Panc1 (cell line): ENCODE measurements around the gene TMEM129. TPM values are rescaled to one million over a fixed set of nuclear protein-coding genes. Genes with fewer than 3 reads are reported as not detected.

ENCODE experiments used
- ATAC-seq: fragments of 200-7000 bp; cut with Tn5 transposase; 2 replicates; pipeline ENCODE4 v1.9.1; 2020; ENCODE audit warnings: mild to moderate bottlenecking, moderate library complexity
- BruUV-seq: library from RNA; stranded (reverse); fragments of 400-500 nt; replicated peaks from 2 replicates; lab custom pipeline; 2021; lab: Mats Ljungman, UMichigan
- CTCF ChIA-PET: fragments of 300-600 bp; sonication (Branson Sonifier 250); formaldehyde crosslinking; loops from one replicate; lab custom pipeline; 2022; ENCODE audit warnings: antibody characterized with exemption; lab: Charles Lee
- POLR2A ChIA-PET: fragments of 300-600 bp; sonication (Branson Sonifier 250); formaldehyde crosslinking; loops from one replicate; lab custom pipeline; 2022; ENCODE audit warnings: antibody characterized with exemption; lab: Charles Lee
- DNase-seq: peaks from one replicate; pipeline ENCODE4 v3.0.0-alpha.2; 2010; ENCODE audit warnings: low read depth, low spot score
- H3K27ac ChIP-seq: 2 replicates; pipeline ENCODE4 v1.5.1; 2011; ENCODE audit warnings: mild to moderate bottlenecking, low read length, inconsistent platforms
- H3K27me3 ChIP-seq: fragments of 200-500 bp; sonication (Bioruptor generic); 2 replicates; pipeline ENCODE4 v1.6.0; 2014; ENCODE audit warnings: low read length, inconsistent platforms; ENCODE audit not compliant: control insufficient read depth, insufficient read depth
- H3K36me3 ChIP-seq: fragments of 200-500 bp; sonication (Bioruptor generic); 2 replicates; pipeline ENCODE4 v1.5.1; 2014; ENCODE audit warnings: inconsistent platforms, mild to moderate bottlenecking, low read length, moderate library complexity; ENCODE audit not compliant: control insufficient read depth, insufficient read depth
- H3K4me1 ChIP-seq: 2 replicates; pipeline ENCODE4 v1.5.1; 2011; ENCODE audit warnings: inconsistent platforms, mild to moderate bottlenecking, low read length, moderate library complexity; ENCODE audit not compliant: control insufficient read depth, insufficient read depth
- H3K4me3 ChIP-seq, 2 experiments: 2 replicates each; pipeline ENCODE4 v1.5.1; 2011 to 2012; ENCODE audit warnings: low read depth in 2 of 2, low read length in 2 of 2, mild to moderate bottlenecking in 2 of 2, inconsistent platforms in 1 of 2, moderate library complexity in 1 of 2
- H3K9me3 ChIP-seq: fragments of 200-500 bp; sonication (Bioruptor generic); 2 replicates; pipeline ENCODE4 v1.5.1; 2014; ENCODE audit warnings: low read depth, mild to moderate bottlenecking, inconsistent platforms, low read length, moderate library complexity; ENCODE audit not compliant: control insufficient read depth, insufficient read depth
- CTCF ChIP-seq: fragments of 450-650 bp; IDR thresholded peaks from 2 replicates; pipeline ENCODE4 v1.5.1; 2017; ENCODE audit warnings: mild to moderate bottlenecking
- POLR2AphosphoS5 ChIP-seq: IDR thresholded peaks from 2 replicates; pipeline ENCODE4 v1.6.1; 2012; ENCODE audit warnings: mild to moderate bottlenecking, low read depth, low read length, moderate library complexity
- REST ChIP-seq, 2 experiments: IDR thresholded peaks; 2 replicates each; pipeline ENCODE4 v1.6.1; 2011 to 2012; ENCODE audit warnings: low read depth in 2 of 2, control low read depth in 1 of 2, low read length in 1 of 2, mild to moderate bottlenecking in 1 of 2, moderate library complexity in 1 of 2; ENCODE audit not compliant: insufficient read depth in 1 of 2
- SIN3A ChIP-seq: IDR thresholded peaks from 2 replicates; pipeline ENCODE4 v1.6.1; 2012; ENCODE audit warnings: low read depth, mild to moderate bottlenecking, low read length, moderate library complexity, borderline replicate concordance; ENCODE audit not compliant: insufficient read depth
- TCF7L2 ChIP-seq: IDR thresholded peaks from 2 replicates; pipeline ENCODE4 v1.6.1; 2011; ENCODE audit warnings: mild to moderate bottlenecking, low read depth, low read length, inconsistent platforms
- in situ Hi-C: cut with HindIII; loops from 2 replicates; pipeline ENCODE4 v1.10.0; 2016; ENCODE audit warnings: low sequenced_read_pairs, low pct_unique_long_range_greater_than_20kb
- intact Hi-C: fragments of 100-400 bp; cut with micrococcal nuclease; formaldehyde crosslinking; loops from one replicate; pipeline ENCODE4 v1.10.0; 2022; ENCODE audit not compliant: unreplicated experiment
- total RNA-seq: library from RNA; stranded (reverse); gene quantifications from one replicate; pipeline ENCODE4 v1.2.1, GENCODE V29; 2021; ENCODE audit not compliant: unreplicated experiment

Gene TMEM129
- total RNA-seq, 1 experiment from 2014 or later = 32.6 TPM

- in situ Hi-C loops = no loop called here
- no peak for ATAC-seq
- Histone ChIP-seq H3K27ac (peak overlapping the region; percentile 89), H3K4me1 (peaks cover 44% of the 10 kb centered on the region), H3K27me3 (no peaks in the 10 kb centered on the region), H3K36me3 (peaks cover 7% of the 10 kb centered on the region), H3K4me3 (peak overlapping the region; percentile 64 to 68), H3K9me3 (no peaks in the 10 kb centered on the region)
- intact Hi-C loops = no loop called here
- TF ChIP-seq SIN3A = no peak
- TF ChIP-seq POLR2AphosphoS5 = no peak
- TF ChIP-seq REST (IDR thresholded peaks at IDR 0.05; ENCODE audit: insufficient read depth in 1 of 2, low read depth in 2 of 2, low read length in 1 of 2) = no peak
- no peak for TF ChIP-seq CTCF
- TF ChIP-seq TCF7L2 = no peak
- DNase-seq = no peak
- ChIA-PET POLR2A (no interaction called here), CTCF (no interaction called here)
- BruUV-seq = no TSS peak
These were observed 1.5 kb upstream of the TMEM129 start for GRCh38 chr4:1722551-1723118.

GRCh38 chr4:1721666-1722550 lies 785 bp upstream of the TMEM129 start:
- BruUV-seq = no TSS peak
- CTCF ChIA-PET = no interaction called here
- intact Hi-C loops = no loop called here

More at GRCh38 chr4:1721666-1722550, 785 bp upstream of the TMEM129 start:
- H3K27me3 ChIP-seq = no peaks in the 10 kb centered on the region
- in situ Hi-C loops = no loop called here
- ATAC-seq (peak; percentile 12), DNase-seq (no peak)
- no peaks in the 10 kb centered on the region for H3K9me3 ChIP-seq
- peaks cover 40% of the 10 kb centered on the region for H3K4me1 ChIP-seq
- TF ChIP-seq CTCF (no peak), SIN3A (0 out of 2 replicates have a peak, but pooled peaks have one; percentile 43)
- H3K4me3 ChIP-seq = peak overlapping the region; percentile 64 to 68
- H3K27ac ChIP-seq = peak overlapping the region; percentile 89
- H3K36me3 ChIP-seq = peaks cover 7% of the 10 kb centered on the region
- POLR2A ChIA-PET = no interaction called here
